ENCODE data around the gene GBP3.
"Not testable (repeated sequence)": the region's sequence is repeated elsewhere in the genome, so short reads cannot be mapped to it uniquely, and the experiment has no call there.

Gene GBP3

DNA sequence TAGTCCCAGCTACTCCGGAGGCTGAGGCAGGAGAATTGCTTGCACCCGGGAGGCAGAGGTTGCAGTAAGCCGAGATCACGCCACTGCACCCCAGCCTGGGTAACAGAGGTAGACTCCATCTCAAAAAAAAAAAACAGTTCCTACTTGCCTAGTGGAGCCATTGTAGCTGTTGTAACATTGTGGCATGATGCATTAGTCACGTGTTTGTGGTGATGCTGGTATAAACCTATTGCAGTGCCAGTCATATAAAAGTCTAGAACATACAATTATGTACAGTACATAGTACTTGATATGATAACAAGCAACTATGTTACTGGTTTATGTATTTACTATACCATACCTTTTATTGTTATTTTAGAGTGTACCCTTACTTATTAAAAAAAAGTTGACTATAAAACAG, 46.4 kb downstream of the GBP3 start:
- no peak for DNase-seq (ENCODE audit: low read depth in 2 of 2)

DNA sequence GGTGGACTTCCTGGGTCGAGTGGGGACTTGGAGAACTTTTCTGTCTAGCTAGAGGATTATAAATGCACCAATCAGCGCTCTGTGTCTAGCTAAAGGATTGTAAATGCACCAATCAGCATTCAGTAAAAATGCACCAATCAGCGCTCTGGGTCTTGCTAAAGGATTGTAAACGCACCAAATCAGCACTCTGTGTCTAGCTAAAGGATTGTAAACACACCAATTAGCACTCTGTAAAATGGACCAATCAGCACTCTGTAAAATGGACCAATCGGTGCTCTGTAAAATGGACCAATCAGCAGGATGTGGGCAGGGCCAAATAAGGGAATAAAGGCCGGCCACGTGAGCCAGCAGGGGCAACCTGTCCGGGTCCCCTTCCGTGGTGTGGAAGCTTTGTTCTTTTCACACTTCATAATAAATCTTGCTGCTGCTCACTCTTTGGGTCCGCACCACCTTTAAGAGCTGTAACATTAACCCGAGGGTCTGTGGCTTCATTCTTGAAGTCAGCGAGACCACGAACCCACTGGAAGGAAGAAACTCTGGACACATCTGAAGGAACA, 48.0 kb downstream of the GBP3 start:
- not testable (repeated sequence) for DNase-seq (ENCODE audit: low read depth in 2 of 2)

DNA sequence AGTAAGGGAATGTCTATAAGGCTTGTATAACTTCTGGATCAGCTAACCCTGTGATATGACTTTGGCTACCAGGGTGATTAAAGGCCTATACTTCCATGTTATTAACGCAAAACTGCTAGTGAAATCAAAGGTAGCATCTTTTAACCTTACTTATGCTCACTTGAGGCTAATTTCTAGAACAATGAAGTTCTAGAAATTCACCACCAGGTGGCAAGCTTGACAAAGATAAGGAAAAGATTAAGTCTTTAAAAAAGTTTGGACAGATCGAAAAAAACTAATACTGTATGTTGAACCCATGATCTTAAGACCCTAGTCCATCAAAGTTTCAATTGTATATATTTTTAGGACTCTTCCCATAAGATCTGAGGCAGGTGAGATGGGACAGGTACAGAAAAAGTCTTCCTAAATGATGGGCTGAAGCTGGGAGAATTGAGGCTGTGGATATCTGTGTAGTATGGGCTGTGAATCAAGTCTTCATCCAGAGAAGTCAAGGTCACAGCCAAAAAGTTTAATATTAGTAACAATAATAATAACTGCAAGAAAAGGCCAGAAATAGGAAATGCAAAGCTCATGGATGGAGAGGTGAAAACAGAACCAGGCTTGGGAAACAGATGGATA, 49.0 kb downstream of the GBP3 start:
- DNase-seq (ENCODE audit: low read depth in 2 of 2) = no peak

DNA sequence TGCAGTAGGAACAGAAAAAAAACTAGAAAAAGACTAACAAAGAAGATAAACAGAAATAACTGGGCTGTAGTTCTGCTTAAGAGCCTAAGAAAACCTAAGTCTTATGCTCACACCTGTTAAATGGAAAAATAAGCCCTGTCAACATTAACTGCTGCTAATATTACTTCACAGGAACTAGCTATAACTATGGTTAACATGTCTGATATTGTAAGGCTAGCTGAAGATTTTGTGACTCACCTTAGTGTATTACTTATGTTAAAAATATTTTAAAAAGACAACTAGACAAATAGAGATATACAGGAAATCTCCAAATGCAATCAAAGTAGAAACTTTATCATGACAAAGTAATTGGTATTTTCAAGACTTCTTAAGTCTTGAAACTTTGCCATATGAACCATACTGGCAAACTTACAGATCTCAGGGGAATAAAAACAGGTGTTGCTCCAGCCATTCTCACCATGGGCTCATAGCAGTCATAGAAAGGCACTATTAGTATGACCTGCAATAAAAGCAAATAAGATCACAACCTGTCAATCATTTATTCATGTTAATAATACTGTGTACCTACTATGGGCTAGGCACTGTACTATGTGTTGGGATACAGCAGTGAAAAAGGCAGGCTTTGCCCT, 60.9 kb downstream of the GBP3 start:
- no peak for DNase-seq (ENCODE audit: low read depth in 2 of 2)

DNA sequence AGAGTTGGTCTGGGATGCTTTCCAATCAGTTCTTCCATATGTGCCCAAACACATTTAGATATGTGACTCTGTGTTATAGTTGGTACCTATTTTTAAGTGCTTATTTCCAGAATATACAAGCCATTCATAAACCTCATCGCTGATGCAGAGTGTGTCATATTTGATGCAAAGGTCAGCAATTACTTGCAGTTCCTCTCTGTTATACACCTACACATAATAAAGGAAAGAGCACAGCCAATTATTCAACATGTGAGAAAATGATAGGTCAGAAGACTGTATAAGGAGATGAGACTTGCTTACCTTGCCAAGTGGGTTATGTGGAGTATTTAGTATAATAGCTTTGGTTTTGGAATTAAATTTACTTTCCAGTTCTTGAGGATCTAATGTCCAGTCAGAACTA, 61.6 kb downstream of the GBP3 start:
- no peak for DNase-seq (ENCODE audit: low read depth in 2 of 2)
